ENCODE results near the gene CNOT2. TPM values are rescaled to one million over a fixed set of nuclear protein-coding genes. Genes with fewer than 3 reads are reported as not detected.

CNOT2 gene
- total RNA-seq, 4 donors from 2014 or later: 117 to 141 (median 122) TPM

DNA sequence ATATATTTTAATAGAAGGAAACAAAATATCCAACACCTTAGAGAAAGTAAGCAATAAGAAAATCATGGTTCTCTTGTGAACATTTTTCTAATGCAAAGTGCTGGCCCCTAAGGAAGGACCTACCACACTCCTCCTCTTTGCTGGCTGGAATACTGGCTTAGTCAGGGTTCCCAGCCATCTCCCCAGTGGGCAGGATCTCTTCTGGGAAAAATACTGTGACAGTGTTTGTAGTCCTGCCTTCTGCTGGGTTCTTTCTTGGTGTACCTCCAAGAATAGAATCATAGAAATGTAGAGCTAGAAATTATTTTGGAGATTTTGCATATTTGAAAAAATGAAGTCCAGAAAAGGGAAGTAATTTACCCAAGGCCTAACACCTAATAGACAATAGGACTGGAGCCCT lies 154.8 kb downstream of the CNOT2 start:
- TF ChIP-seq POLR2A (IDR thresholded peaks at IDR 0.05): no peak
- TF ChIP-seq, protein P1, sequence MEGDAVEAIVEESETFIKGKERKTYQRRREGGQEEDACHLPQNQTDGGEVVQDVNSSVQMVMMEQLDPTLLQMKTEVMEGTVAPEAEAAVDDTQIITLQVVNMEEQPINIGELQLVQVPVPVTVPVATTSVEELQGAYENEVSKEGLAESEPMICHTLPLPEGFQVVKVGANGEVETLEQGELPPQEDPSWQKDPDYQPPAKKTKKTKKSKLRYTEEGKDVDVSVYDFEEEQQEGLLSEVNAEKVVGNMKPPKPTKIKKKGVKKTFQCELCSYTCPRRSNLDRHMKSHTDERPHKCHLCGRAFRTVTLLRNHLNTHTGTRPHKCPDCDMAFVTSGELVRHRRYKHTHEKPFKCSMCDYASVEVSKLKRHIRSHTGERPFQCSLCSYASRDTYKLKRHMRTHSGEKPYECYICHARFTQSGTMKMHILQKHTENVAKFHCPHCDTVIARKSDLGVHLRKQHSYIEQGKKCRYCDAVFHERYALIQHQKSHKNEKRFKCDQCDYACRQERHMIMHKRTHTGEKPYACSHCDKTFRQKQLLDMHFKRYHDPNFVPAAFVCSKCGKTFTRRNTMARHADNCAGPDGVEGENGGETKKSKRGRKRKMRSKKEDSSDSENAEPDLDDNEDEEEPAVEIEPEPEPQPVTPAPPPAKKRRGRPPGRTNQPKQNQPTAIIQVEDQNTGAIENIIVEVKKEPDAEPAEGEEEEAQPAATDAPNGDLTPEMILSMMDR (IDR thresholded peaks at IDR 0.05): no peak
- DNase-seq (ENCODE audit: low spot score in 2 of 2): no peak
- intact Hi-C loops (cut with DNase I; ENCODE audit: low total_unique reads): no loop called here
- no peak overlapping the region for H3K4me3 ChIP-seq (ENCODE audit: low read depth, poor library complexity, severe bottlenecking)

DNA sequence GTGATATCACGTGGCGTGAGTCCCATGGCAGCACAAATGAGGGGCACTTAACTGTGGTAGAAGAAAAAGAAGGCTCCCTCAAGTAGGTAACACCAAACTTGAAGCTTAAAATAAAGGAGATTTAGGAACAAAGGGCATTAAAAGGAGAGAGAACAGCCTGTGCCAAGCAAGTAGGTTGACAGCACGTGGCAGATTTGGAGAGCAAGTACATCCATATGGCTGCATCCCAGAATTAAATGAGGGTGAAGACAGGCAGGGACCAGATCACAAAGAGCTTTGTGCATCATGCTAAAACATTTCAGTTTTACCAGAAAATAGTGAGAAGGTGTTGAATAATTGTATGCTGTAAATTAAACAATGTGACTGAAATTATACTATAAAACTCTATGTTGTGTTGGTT lies 155.6 kb downstream of the CNOT2 start:
- no peak overlapping the region for H3K4me3 ChIP-seq (ENCODE audit: low read depth, poor library complexity, severe bottlenecking)
- WGBS, 2 donors: 79 to 80% methylated on average over 3 of the region's 3 CpGs
- intact Hi-C loops (cut with DNase I; ENCODE audit: low total_unique reads): no loop called here
- DNase-seq (ENCODE audit: low spot score in 2 of 2): no peak
- no peak for TF ChIP-seq POLR2A (IDR thresholded peaks at IDR 0.05)
- TF ChIP-seq, protein P1 (IDR thresholded peaks at IDR 0.05): no peak

DNA sequence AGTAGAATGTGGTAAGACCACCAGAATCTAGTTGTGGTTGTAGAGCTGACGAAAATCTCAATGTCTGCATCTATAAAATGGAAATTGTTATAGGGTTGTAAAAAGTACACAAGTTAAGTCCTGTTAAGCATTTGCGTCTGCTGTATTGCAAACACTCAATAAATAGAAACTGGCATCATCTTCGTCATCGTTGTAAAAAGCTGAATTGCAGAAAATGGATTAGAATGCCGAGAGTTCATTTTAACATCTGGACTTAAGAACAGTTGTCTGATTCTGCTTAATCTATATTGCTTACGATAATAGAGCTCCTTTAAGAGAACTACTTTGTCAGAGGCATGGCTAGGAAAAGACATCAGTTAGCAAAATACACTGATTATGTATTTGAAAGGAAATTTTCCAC lies 156.1 kb downstream of the CNOT2 start:
- H3K4me3 ChIP-seq (ENCODE audit: low read depth, poor library complexity, severe bottlenecking): no peak overlapping the region
- DNase-seq (ENCODE audit: low spot score in 2 of 2): no peak
- no peak for TF ChIP-seq POLR2A (IDR thresholded peaks at IDR 0.05)
- TF ChIP-seq, protein P1 (IDR thresholded peaks at IDR 0.05): no peak
- intact Hi-C loops (cut with DNase I; ENCODE audit: low total_unique reads): no loop called here
- WGBS, 2 donors: 53 to 74% methylated on average over 6 of the region's 6 CpGs

DNA sequence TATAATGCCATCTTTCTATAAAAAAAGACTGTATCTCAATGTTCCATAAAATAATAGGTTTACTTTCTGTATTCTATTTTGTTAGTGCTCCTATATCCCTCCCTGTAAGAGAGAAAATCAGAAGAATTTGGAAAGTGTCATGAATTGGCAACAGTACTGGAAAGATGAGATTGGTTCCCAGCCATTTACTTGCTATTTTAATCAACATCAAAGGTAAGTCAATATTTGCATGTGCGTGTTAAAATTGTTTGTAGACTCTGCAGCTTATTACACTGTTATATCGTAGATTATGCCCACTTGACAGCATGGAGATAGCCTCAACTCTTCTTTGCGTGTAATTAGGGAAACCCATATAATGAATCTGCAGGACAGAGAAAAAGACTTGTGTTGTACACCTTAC lies 156.9 kb downstream of the CNOT2 start:
- 61 to 90% methylated on average over 3 of the region's 3 CpGs for WGBS, 2 donors
- H3K4me3 ChIP-seq (ENCODE audit: low read depth, poor library complexity, severe bottlenecking): no peak overlapping the region
- DNase-seq (ENCODE audit: low spot score in 2 of 2): no peak
- intact Hi-C loops (cut with DNase I; ENCODE audit: low total_unique reads): no loop called here
- TF ChIP-seq, protein P1 (IDR thresholded peaks at IDR 0.05): no peak
- TF ChIP-seq POLR2A (IDR thresholded peaks at IDR 0.05): no peak

DNA sequence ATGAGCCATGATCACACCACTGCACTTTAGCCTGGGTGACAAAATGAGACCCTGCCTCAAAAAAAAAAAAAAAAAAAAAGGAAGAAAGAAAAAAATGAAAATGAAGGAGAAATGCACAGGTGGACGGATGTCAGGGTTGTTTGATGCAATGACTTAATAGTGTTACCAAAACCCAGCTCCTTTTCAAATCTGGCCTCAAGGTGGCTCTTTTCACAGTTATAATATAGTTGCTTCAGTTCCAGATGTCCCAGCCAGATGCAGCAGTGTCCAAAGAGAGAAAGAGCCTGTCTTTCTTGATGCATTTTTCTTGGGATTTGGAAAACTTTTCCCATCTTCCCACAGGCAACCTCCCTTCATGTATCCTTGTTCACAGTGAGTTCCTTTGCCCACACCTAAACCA lies 159.4 kb downstream of the CNOT2 start:
- 88 to 96% methylated on average over 1 of the region's 1 CpG for WGBS, 2 donors
- H3K4me3 ChIP-seq (ENCODE audit: low read depth, poor library complexity, severe bottlenecking): no peak overlapping the region

DNA sequence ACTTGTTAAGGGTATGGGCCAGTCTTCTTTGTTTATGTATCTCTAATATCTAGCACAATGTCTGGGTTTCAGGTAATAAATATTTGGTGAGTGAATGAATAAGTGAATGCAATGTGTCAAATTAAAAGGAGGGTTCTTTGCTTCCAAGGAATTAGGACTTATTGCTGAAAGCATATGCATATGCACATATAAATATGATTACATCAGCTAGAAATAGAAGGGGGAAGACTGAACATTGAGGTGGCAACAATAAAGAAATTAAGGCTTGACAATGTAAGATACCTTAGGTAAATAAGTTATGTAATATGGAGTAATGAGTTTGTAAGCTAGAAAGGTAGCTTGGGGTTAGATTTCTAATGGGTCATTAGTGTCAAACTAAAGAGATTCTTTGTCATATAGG lies 160.6 kb downstream of the CNOT2 start:
- intact Hi-C loops (cut with DNase I; ENCODE audit: low total_unique reads): no loop called here
- no peak overlapping the region for H3K4me3 ChIP-seq (ENCODE audit: low read depth, poor library complexity, severe bottlenecking)
- no peak for TF ChIP-seq POLR2A (IDR thresholded peaks at IDR 0.05)
- TF ChIP-seq, protein P1 (IDR thresholded peaks at IDR 0.05): no peak
- no peak for DNase-seq (ENCODE audit: low spot score in 2 of 2)

More for the DNA sequence above, 159.4 kb downstream of the CNOT2 start:
- TF ChIP-seq, protein P1 (IDR thresholded peaks at IDR 0.05): no peak
- TF ChIP-seq POLR2A (IDR thresholded peaks at IDR 0.05): no peak
- DNase-seq (ENCODE audit: low spot score in 2 of 2): no peak
- intact Hi-C loops (cut with DNase I; ENCODE audit: low total_unique reads): no loop called here
